ENCODE data around the gene LETM1. TPM values are rescaled to one million over a fixed set of nuclear protein-coding genes. Genes with fewer than 3 reads are reported as not detected.
A peak's percentile ranks its signal among the peaks of the same experiment; 100 is the strongest.

The LETM1 gene
- total RNA-seq, 1 donor from 2014 or later, result 46.1 TPM

DNA sequence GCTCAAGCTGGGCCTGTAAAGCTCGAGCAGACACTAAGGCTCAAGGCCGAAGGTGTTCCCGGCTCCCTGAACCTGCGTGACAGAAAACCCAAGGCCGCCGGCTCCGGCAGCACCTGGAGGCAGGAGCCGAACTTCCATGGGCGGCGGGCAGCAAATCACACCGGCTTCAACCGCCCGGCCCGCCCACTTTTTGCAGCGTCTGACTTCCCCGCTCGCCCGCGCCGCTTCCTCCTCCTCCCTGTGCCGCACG is 14.3 kb upstream of the LETM1 start:
- no peaks in the 10 kb centered on the region for H3K27me3 Mint-ChIP-seq
- DNase-seq (ENCODE audit: low spot score, unreplicated experiment), result peak; percentile 72
- TF ChIP-seq, protein P1, sequence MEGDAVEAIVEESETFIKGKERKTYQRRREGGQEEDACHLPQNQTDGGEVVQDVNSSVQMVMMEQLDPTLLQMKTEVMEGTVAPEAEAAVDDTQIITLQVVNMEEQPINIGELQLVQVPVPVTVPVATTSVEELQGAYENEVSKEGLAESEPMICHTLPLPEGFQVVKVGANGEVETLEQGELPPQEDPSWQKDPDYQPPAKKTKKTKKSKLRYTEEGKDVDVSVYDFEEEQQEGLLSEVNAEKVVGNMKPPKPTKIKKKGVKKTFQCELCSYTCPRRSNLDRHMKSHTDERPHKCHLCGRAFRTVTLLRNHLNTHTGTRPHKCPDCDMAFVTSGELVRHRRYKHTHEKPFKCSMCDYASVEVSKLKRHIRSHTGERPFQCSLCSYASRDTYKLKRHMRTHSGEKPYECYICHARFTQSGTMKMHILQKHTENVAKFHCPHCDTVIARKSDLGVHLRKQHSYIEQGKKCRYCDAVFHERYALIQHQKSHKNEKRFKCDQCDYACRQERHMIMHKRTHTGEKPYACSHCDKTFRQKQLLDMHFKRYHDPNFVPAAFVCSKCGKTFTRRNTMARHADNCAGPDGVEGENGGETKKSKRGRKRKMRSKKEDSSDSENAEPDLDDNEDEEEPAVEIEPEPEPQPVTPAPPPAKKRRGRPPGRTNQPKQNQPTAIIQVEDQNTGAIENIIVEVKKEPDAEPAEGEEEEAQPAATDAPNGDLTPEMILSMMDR (IDR thresholded peaks at IDR 0.05; ENCODE audit: unreplicated experiment), result no peak
- H3K9me3 Mint-ChIP-seq (ENCODE audit: low read depth), result no peaks in the 10 kb centered on the region
- peaks cover 30% of the 10 kb centered on the region for H3K4me1 Mint-ChIP-seq (ENCODE audit: low read depth)
- peak overlapping the region; percentile 76 for H3K4me3 Mint-ChIP-seq (ENCODE audit: low read depth)
- H3K27ac Mint-ChIP-seq, result peak overlapping the region; percentile 96
- no peaks in the 10 kb centered on the region for H3K36me3 Mint-ChIP-seq (ENCODE audit: insufficient read depth)

DNA sequence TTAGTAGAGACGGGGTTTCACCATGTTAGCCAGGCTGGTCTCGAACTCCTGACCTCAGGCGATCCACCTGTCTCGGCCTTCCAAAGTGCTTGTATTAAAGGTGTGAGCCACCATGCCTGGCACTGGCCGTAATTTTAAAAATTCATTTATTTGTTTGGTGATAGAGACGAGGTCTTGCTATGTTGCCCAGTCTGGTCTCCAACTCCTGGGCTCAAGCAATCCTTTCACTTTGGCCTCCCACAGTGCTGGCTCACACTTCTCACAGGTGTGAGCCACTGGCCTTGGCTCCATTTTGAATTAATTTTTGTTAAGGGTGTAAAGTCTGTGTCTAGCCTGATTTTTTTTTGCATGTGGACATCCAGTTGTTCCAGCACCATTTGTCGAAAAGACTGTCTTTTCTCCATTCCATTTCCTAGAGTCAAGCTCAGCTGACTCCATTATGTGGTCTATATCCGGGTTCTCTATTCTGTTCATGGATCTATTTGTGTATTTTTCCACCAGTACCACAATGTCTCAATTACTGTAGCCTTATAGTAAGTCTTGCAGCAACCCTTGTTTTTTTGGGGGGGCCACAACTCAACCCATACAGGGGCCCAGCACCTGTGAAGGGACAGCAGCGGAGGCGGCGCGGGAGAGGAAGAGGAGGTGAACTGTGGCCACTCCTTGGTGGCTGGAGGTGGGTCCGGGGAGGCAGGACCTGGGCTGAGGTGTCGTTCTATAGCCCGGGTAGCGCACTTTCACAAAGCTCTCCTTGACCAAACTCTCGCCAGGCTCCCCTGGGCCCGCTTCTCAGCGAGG is 13.8 kb upstream of the LETM1 start:
- no peaks in the 10 kb centered on the region for H3K9me3 Mint-ChIP-seq (ENCODE audit: low read depth)
- H3K4me3 Mint-ChIP-seq (ENCODE audit: low read depth), result peak overlapping the region; percentile 76
- H3K36me3 Mint-ChIP-seq (ENCODE audit: insufficient read depth), result no peaks in the 10 kb centered on the region
- H3K27ac Mint-ChIP-seq, result peak overlapping the region; percentile 96
- H3K4me1 Mint-ChIP-seq (ENCODE audit: low read depth), result peaks cover 29% of the 10 kb centered on the region
- DNase-seq (ENCODE audit: low spot score, unreplicated experiment), result no peak
- H3K27me3 Mint-ChIP-seq, result no peaks in the 10 kb centered on the region
- TF ChIP-seq, protein P1 (IDR thresholded peaks at IDR 0.05; ENCODE audit: unreplicated experiment), result no peak

DNA sequence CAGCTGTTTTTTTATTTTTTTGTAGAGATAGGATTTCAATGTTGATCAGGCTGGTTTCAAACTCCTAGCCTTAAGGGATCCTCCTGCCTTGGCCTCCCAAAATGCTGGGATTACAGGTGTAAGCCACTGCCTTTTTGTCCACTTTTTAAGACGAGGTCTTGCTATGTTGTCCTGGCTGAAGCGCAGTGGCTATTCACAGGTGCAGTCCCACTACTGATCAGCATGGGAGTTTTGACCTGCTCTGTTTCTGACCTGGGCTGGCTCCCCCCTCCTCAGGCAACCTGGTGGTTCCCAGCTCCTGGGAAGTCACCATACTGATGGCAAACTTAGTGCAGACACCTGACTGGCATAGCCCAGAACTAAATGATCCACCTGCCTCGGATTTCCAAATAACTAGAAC is 13.0 kb upstream of the LETM1 start:
- Mint-ChIP-seq H3K27me3 (no peaks in the 10 kb centered on the region), H3K36me3 (ENCODE audit: insufficient read depth) (no peaks in the 10 kb centered on the region), H3K9me3 (ENCODE audit: low read depth) (no peaks in the 10 kb centered on the region), H3K27ac (no peak overlapping the region), H3K4me3 (ENCODE audit: low read depth) (peak overlapping the region; percentile 24), H3K4me1 (ENCODE audit: low read depth) (peaks cover 27% of the 10 kb centered on the region)
- no peak for DNase-seq (ENCODE audit: low spot score, unreplicated experiment)
- TF ChIP-seq, protein P1 (IDR thresholded peaks at IDR 0.05; ENCODE audit: unreplicated experiment), result no peak

- Mint-ChIP-seq H3K36me3 (ENCODE audit: insufficient read depth) (no peaks in the 10 kb centered on the region), H3K27me3 (no peaks in the 10 kb centered on the region), H3K4me3 (ENCODE audit: low read depth) (no peak overlapping the region), H3K9me3 (ENCODE audit: low read depth) (no peaks in the 10 kb centered on the region), H3K27ac (peak overlapping the region; percentile 64), H3K4me1 (ENCODE audit: low read depth) (peaks cover 25% of the 10 kb centered on the region)
- TF ChIP-seq, protein P1 (IDR thresholded peaks at IDR 0.05; ENCODE audit: unreplicated experiment), result no peak
- no peak for DNase-seq (ENCODE audit: low spot score, unreplicated experiment)
Measured at GRCh38 chr4:1868293-1868692, 12.3 kb upstream of the LETM1 start.

- no peaks in the 10 kb centered on the region for H3K36me3 Mint-ChIP-seq (ENCODE audit: insufficient read depth)
- peaks cover 26% of the 10 kb centered on the region for H3K4me1 Mint-ChIP-seq (ENCODE audit: low read depth)
- no peak overlapping the region for H3K4me3 Mint-ChIP-seq (ENCODE audit: low read depth)
- no peaks in the 10 kb centered on the region for H3K9me3 Mint-ChIP-seq (ENCODE audit: low read depth)
- DNase-seq (ENCODE audit: low spot score, unreplicated experiment), result no peak
- H3K27me3 Mint-ChIP-seq, result no peaks in the 10 kb centered on the region
- no peak overlapping the region for H3K27ac Mint-ChIP-seq
- TF ChIP-seq, protein P1 (IDR thresholded peaks at IDR 0.05; ENCODE audit: unreplicated experiment), result no peak
Measured at GRCh38 chr4:1866189-1866661, 10.3 kb upstream of the LETM1 start.

Data from progenitor cell of endocrine pancreas (in vitro differentiated cells).